ENCODE measurements around the gene UPP2.

UPP2 gene

GRCh38 chr2:158125756-158126498, 24.3 kb downstream of the UPP2 start:
- no peak for TF ChIP-seq SIN3A (IDR thresholded peaks at IDR 0.05; ENCODE audit: borderline replicate concordance, insufficient read depth, low read length)
- TF ChIP-seq REST (IDR thresholded peaks at IDR 0.05; ENCODE audit: insufficient read depth in 1 of 2, low read depth in 2 of 2, low read length in 2 of 2) = no peak
- no peak for TF ChIP-seq POLR2AphosphoS5 (IDR thresholded peaks at IDR 0.05; ENCODE audit: low read depth, low read length)
- TF ChIP-seq FOXP2 (optimal IDR thresholded peaks at IDR 0.05; ENCODE audit: borderline replicate concordance, extremely low read depth, extremely low read length, insufficient read depth) = no peak
- TF ChIP-seq TAF1 (IDR thresholded peaks at IDR 0.05; ENCODE audit: borderline replicate concordance, insufficient read depth, low read length) = no peak

- no peak for TF ChIP-seq POLR2AphosphoS5 (IDR thresholded peaks at IDR 0.05; ENCODE audit: low read depth, low read length)
- no peak for TF ChIP-seq REST (IDR thresholded peaks at IDR 0.05; ENCODE audit: insufficient read depth in 1 of 2, low read depth in 2 of 2, low read length in 2 of 2)
- TF ChIP-seq SIN3A (IDR thresholded peaks at IDR 0.05; ENCODE audit: borderline replicate concordance, insufficient read depth, low read length) = no peak
- no peak for TF ChIP-seq FOXP2 (optimal IDR thresholded peaks at IDR 0.05; ENCODE audit: borderline replicate concordance, extremely low read depth, extremely low read length, insufficient read depth)
- no peak for TF ChIP-seq TAF1 (IDR thresholded peaks at IDR 0.05; ENCODE audit: borderline replicate concordance, insufficient read depth, low read length)
These were observed 25.7 kb downstream of the UPP2 start for GRCh38 chr2:158127380-158127804.

GRCh38 chr2:158128168-158128973, 26.7 kb downstream of the UPP2 start:
- TF ChIP-seq SIN3A (IDR thresholded peaks at IDR 0.05; ENCODE audit: borderline replicate concordance, insufficient read depth, low read length) (no peak), FOXP2 (optimal IDR thresholded peaks at IDR 0.05; ENCODE audit: borderline replicate concordance, extremely low read depth, extremely low read length, insufficient read depth) (no peak), POLR2AphosphoS5 (IDR thresholded peaks at IDR 0.05; ENCODE audit: low read depth, low read length) (no peak), REST (IDR thresholded peaks at IDR 0.05; ENCODE audit: insufficient read depth in 1 of 2, low read depth in 2 of 2, low read length in 2 of 2) (no peak), TAF1 (IDR thresholded peaks at IDR 0.05; ENCODE audit: borderline replicate concordance, insufficient read depth, low read length) (no peak)

- no peak for TF ChIP-seq POLR2AphosphoS5 (IDR thresholded peaks at IDR 0.05; ENCODE audit: low read depth, low read length)
- TF ChIP-seq SIN3A (IDR thresholded peaks at IDR 0.05; ENCODE audit: borderline replicate concordance, insufficient read depth, low read length) = no peak
- no peak for TF ChIP-seq TAF1 (IDR thresholded peaks at IDR 0.05; ENCODE audit: borderline replicate concordance, insufficient read depth, low read length)
- no peak for TF ChIP-seq FOXP2 (optimal IDR thresholded peaks at IDR 0.05; ENCODE audit: borderline replicate concordance, extremely low read depth, extremely low read length, insufficient read depth)
These were observed 27.4 kb downstream of the UPP2 start for GRCh38 chr2:158129037-158129436.

- TF ChIP-seq REST (IDR thresholded peaks at IDR 0.05; ENCODE audit: insufficient read depth in 1 of 2, low read depth in 2 of 2, low read length in 2 of 2) (no peak), TAF1 (IDR thresholded peaks at IDR 0.05; ENCODE audit: borderline replicate concordance, insufficient read depth, low read length) (no peak), POLR2AphosphoS5 (IDR thresholded peaks at IDR 0.05; ENCODE audit: low read depth, low read length) (no peak), SIN3A (IDR thresholded peaks at IDR 0.05; ENCODE audit: borderline replicate concordance, insufficient read depth, low read length) (no peak), FOXP2 (optimal IDR thresholded peaks at IDR 0.05; ENCODE audit: borderline replicate concordance, extremely low read depth, extremely low read length, insufficient read depth) (no peak)
These were observed 29.3 kb downstream of the UPP2 start for GRCh38 chr2:158130832-158131473.

Measured in PFSK-1 (cell line).